ENCODE results near the gene ENC1. TPM values are rescaled to one million over a fixed set of nuclear protein-coding genes. Genes with fewer than 3 reads are reported as not detected.
"Not testable (repeated sequence)": the region's sequence is repeated elsewhere in the genome, so short reads cannot be mapped to it uniquely, and the experiment has no call there.

The ENC1 gene
- total RNA-seq, 1 donor from 2014 or later, result 363 TPM

GRCh38 chr5:74679966-74680365, 39.4 kb upstream of the ENC1 start:
- Mint-ChIP-seq H3K4me3 (ENCODE audit: unreplicated experiment) (peak overlapping the region; percentile 57), H3K27me3 (ENCODE audit: low read depth, unreplicated experiment) (no peaks in the 10 kb centered on the region)
- H2AFZ ChIP-seq (ENCODE audit: low read depth, low read length), result peak overlapping the region; percentile 14

GRCh38 chr5:74679300-74679699, 38.8 kb upstream of the ENC1 start:
- H3K4me1 ChIP-seq (ENCODE audit: insufficient read depth, low read length); H2AFZ ChIP-seq (ENCODE audit: low read depth, low read length); DNase-seq (ENCODE audit: low read depth); H4K20me1 ChIP-seq (ENCODE audit: insufficient read depth, low read length); H3K36me3 ChIP-seq (ENCODE audit: insufficient read depth, low read length); FAIRE-seq; H3K27me3 ChIP-seq (ENCODE audit: insufficient read depth, low read length); H3K9me3 ChIP-seq (ENCODE audit: insufficient read depth, low read depth, low read length); H3K27me3 Mint-ChIP-seq (ENCODE audit: low read depth, unreplicated experiment); H3K27ac ChIP-seq (ENCODE audit: low read depth, low read length); H3K27ac Mint-ChIP-seq (ENCODE audit: unreplicated experiment); H3K9ac ChIP-seq (ENCODE audit: low read length); H3K9me3 Mint-ChIP-seq (ENCODE audit: unreplicated experiment); H3K4me2 ChIP-seq (ENCODE audit: low read length); H3K4me3 Mint-ChIP-seq (ENCODE audit: unreplicated experiment); H3K4me3 ChIP-seq (ENCODE audit: insufficient read depth, low read depth, low read length); H3K36me3 Mint-ChIP-seq (ENCODE audit: low read depth, unreplicated experiment); H3K79me2 ChIP-seq (ENCODE audit: insufficient read depth, low read length): not testable (repeated sequence)
- peaks cover 11% of the 10 kb centered on the region for H3K4me1 Mint-ChIP-seq (ENCODE audit: low read depth, unreplicated experiment)

More at GRCh38 chr5:74679966-74680365, 39.4 kb upstream of the ENC1 start:
- H3K9me3 ChIP-seq (ENCODE audit: insufficient read depth, low read depth, low read length), result no peaks in the 10 kb centered on the region
- H3K4me3 ChIP-seq (ENCODE audit: insufficient read depth, low read depth, low read length), result no peak overlapping the region
- no peaks in the 10 kb centered on the region for H3K79me2 ChIP-seq (ENCODE audit: insufficient read depth, low read length)
- FAIRE-seq (peak; percentile 93), DNase-seq (ENCODE audit: low read depth) (peak; percentile 23)
- H3K36me3 ChIP-seq (ENCODE audit: insufficient read depth, low read length), result no peaks in the 10 kb centered on the region
- no peak for TF ChIP-seq CTCF (IDR thresholded peaks at IDR 0.05; ENCODE audit: insufficient read depth, low read depth, low read length)
- H3K4me2 ChIP-seq (ENCODE audit: low read length), result peak overlapping the region; percentile 43
- no peak overlapping the region for H3K27ac ChIP-seq (ENCODE audit: low read depth, low read length)
- no peaks in the 10 kb centered on the region for H3K9me3 Mint-ChIP-seq (ENCODE audit: unreplicated experiment)
- peaks cover 10% of the 10 kb centered on the region for H3K4me1 ChIP-seq (ENCODE audit: insufficient read depth, low read length)
- H3K27me3 ChIP-seq (ENCODE audit: insufficient read depth, low read length), result no peaks in the 10 kb centered on the region
- H4K20me1 ChIP-seq (ENCODE audit: insufficient read depth, low read length), result no peaks in the 10 kb centered on the region
- H3K36me3 Mint-ChIP-seq (ENCODE audit: low read depth, unreplicated experiment), result no peaks in the 10 kb centered on the region
- H3K4me1 Mint-ChIP-seq (ENCODE audit: low read depth, unreplicated experiment), result peaks cover 11% of the 10 kb centered on the region
- H3K27ac Mint-ChIP-seq (ENCODE audit: unreplicated experiment), result no peak overlapping the region
- H3K9ac ChIP-seq (ENCODE audit: low read length), result no peak overlapping the region

GRCh38 chr5:74678123-74678522, 37.6 kb upstream of the ENC1 start:
- H3K36me3 ChIP-seq (ENCODE audit: insufficient read depth, low read length); H2AFZ ChIP-seq (ENCODE audit: low read depth, low read length); H3K36me3 Mint-ChIP-seq (ENCODE audit: low read depth, unreplicated experiment); H3K27ac ChIP-seq (ENCODE audit: low read depth, low read length); DNase-seq (ENCODE audit: low read depth); H3K9me3 Mint-ChIP-seq (ENCODE audit: unreplicated experiment); H3K9ac ChIP-seq (ENCODE audit: low read length); H3K4me1 ChIP-seq (ENCODE audit: insufficient read depth, low read length); H3K9me3 ChIP-seq (ENCODE audit: insufficient read depth, low read depth, low read length); H3K4me2 ChIP-seq (ENCODE audit: low read length); H3K79me2 ChIP-seq (ENCODE audit: insufficient read depth, low read length); H3K27me3 ChIP-seq (ENCODE audit: insufficient read depth, low read length); H3K4me3 Mint-ChIP-seq (ENCODE audit: unreplicated experiment); H3K27me3 Mint-ChIP-seq (ENCODE audit: low read depth, unreplicated experiment); H3K27ac Mint-ChIP-seq (ENCODE audit: unreplicated experiment); FAIRE-seq; H4K20me1 ChIP-seq (ENCODE audit: insufficient read depth, low read length); H3K4me3 ChIP-seq (ENCODE audit: insufficient read depth, low read depth, low read length): not testable (repeated sequence)
- peaks cover 11% of the 10 kb centered on the region for H3K4me1 Mint-ChIP-seq (ENCODE audit: low read depth, unreplicated experiment)

- H3K9me3 ChIP-seq (ENCODE audit: insufficient read depth, low read depth, low read length); H3K27me3 Mint-ChIP-seq (ENCODE audit: low read depth, unreplicated experiment); H4K20me1 ChIP-seq (ENCODE audit: insufficient read depth, low read length); H3K27me3 ChIP-seq (ENCODE audit: insufficient read depth, low read length); H3K9ac ChIP-seq (ENCODE audit: low read length); H3K27ac Mint-ChIP-seq (ENCODE audit: unreplicated experiment); H3K9me3 Mint-ChIP-seq (ENCODE audit: unreplicated experiment); H3K36me3 ChIP-seq (ENCODE audit: insufficient read depth, low read length); H3K36me3 Mint-ChIP-seq (ENCODE audit: low read depth, unreplicated experiment); H2AFZ ChIP-seq (ENCODE audit: low read depth, low read length); H3K79me2 ChIP-seq (ENCODE audit: insufficient read depth, low read length); H3K4me3 Mint-ChIP-seq (ENCODE audit: unreplicated experiment); H3K27ac ChIP-seq (ENCODE audit: low read depth, low read length); FAIRE-seq; H3K4me3 ChIP-seq (ENCODE audit: insufficient read depth, low read depth, low read length); DNase-seq (ENCODE audit: low read depth); H3K4me1 ChIP-seq (ENCODE audit: insufficient read depth, low read length); H3K4me2 ChIP-seq (ENCODE audit: low read length): not testable (repeated sequence)
- H3K4me1 Mint-ChIP-seq (ENCODE audit: low read depth, unreplicated experiment), result peaks cover 11% of the 10 kb centered on the region
Measured at GRCh38 chr5:74676466-74676865, 35.9 kb upstream of the ENC1 start.
